Loucy (cell line): Measurements from ENCODE around the gene ERP44.
"Not testable (repeated sequence)": the region's sequence is repeated elsewhere in the genome, so short reads cannot be mapped to it uniquely, and the experiment has no call there.

Source experiments
- H2AFZ ChIP-seq: fragments of 200-600 bp; sonication (generic); 2 replicates; pipeline ENCODE4 v1.6.0; 2016; ENCODE audit warnings: antibody characterized with exemption, mild to moderate bottlenecking, low read length, moderate library complexity
- H3F3A ChIP-seq: fragments of 200-600 bp; 2 replicates; pipeline ENCODE4 v1.6.0; 2016; ENCODE audit warnings: antibody characterized with exemption, low read depth, mild to moderate bottlenecking
- H3K27me3 ChIP-seq: fragments of 200-600 bp; sonication (generic); 2 replicates; pipeline ENCODE4 v1.6.1; 2014; ENCODE audit warnings: low read length, mild to moderate bottlenecking; ENCODE audit not compliant: insufficient read depth, poor library complexity, severe bottlenecking
- H3K36me3 ChIP-seq: fragments of 200-600 bp; sonication (generic); 2 replicates; pipeline ENCODE4 v1.6.1; 2016; ENCODE audit warnings: low read length; ENCODE audit not compliant: insufficient read depth
- H3K4me1 ChIP-seq: fragments of 200-600 bp; sonication (generic); 2 replicates; pipeline ENCODE4 v1.5.1; 2014; ENCODE audit warnings: low read length, mild to moderate bottlenecking; ENCODE audit not compliant: insufficient read depth, poor library complexity, severe bottlenecking
- H3K4me2 ChIP-seq: fragments of 200-600 bp; sonication (generic); 2 replicates; pipeline ENCODE4 v1.6.0; 2014; ENCODE audit warnings: antibody characterized with exemption, low read length, low read depth, mild to moderate bottlenecking; ENCODE audit not compliant: poor library complexity, severe bottlenecking
- H3K4me3 ChIP-seq: fragments of 200-600 bp; sonication (generic); 2 replicates; pipeline ENCODE4 v1.5.1; 2014; ENCODE audit warnings: low read length, mild to moderate bottlenecking, mixed read lengths; ENCODE audit not compliant: poor library complexity, severe bottlenecking
- H3K79me2 ChIP-seq: fragments of 200-600 bp; sonication (generic); 2 replicates; pipeline ENCODE4 v1.6.1; 2014; ENCODE audit warnings: low read length; ENCODE audit not compliant: insufficient read depth
- H3K9ac ChIP-seq: fragments of 200-600 bp; sonication (generic); 2 replicates; pipeline ENCODE4 v1.6.0; 2014; ENCODE audit warnings: mild to moderate bottlenecking, low read depth, low read length, moderate library complexity; ENCODE audit not compliant: poor library complexity, severe bottlenecking
- H3K9me2 ChIP-seq: fragments of 200-600 bp; sonication (generic); replicated peaks from 2 replicates; pipeline ENCODE4 v1.6.1; 2016; ENCODE audit warnings: low read depth, low read length, mixed read lengths
- H3K9me3 ChIP-seq: fragments of 200-600 bp; sonication (generic); 2 replicates; pipeline ENCODE4 v1.6.1; 2014; ENCODE audit warnings: mild to moderate bottlenecking, antibody characterized with exemption, low read length, low read depth; ENCODE audit not compliant: insufficient read depth
- H4K20me1 ChIP-seq: fragments of 200-600 bp; sonication (generic); 2 replicates; pipeline ENCODE4 v1.6.0; 2014; ENCODE audit warnings: antibody characterized with exemption, low read length, mild to moderate bottlenecking; ENCODE audit not compliant: insufficient read depth, poor library complexity, severe bottlenecking
- CTCF ChIP-seq: fragments of 200-600 bp; sonication (generic); conservative IDR thresholded peaks from 2 replicates; pipeline ENCODE4 v1.5.1; 2014; ENCODE audit warnings: mild to moderate bottlenecking, antibody characterized with exemption, low read length
- EZH2phosphoT487 ChIP-seq: fragments of 200-600 bp; IDR thresholded peaks from 2 replicates; pipeline ENCODE4 v1.6.1; 2018; ENCODE audit warnings: antibody characterized with exemption, mild to moderate bottlenecking, moderate library complexity, borderline replicate concordance

ERP44 gene

GRCh38 chr9:100071271-100071670 is 27.5 kb downstream of the ERP44 start:
- Histone ChIP-seq H3K4me3 (no peak overlapping the region), H3K79me2 (peaks cover 49% of the 10 kb centered on the region), H3K4me2 (no peak overlapping the region), H3K27me3 (no peaks in the 10 kb centered on the region), H3K36me3 (no peaks in the 10 kb centered on the region), H4K20me1 (peaks cover 24% of the 10 kb centered on the region), H3K4me1 (peaks cover 23% of the 10 kb centered on the region), H3K9me2 (no peaks in the 10 kb centered on the region), H2AFZ (no peak overlapping the region), H3K9ac (no peak overlapping the region), H3K9me3 (no peaks in the 10 kb centered on the region), H3F3A (no peaks in the 10 kb centered on the region)
- TF ChIP-seq CTCF: no peak
- TF ChIP-seq EZH2phosphoT487: no peak

- H2AFZ ChIP-seq: no peak overlapping the region
- H3K36me3 ChIP-seq: no peaks in the 10 kb centered on the region
- no peaks in the 10 kb centered on the region for H3K9me3 ChIP-seq
- TF ChIP-seq CTCF (no peak), EZH2phosphoT487 (no peak)
- peaks cover 24% of the 10 kb centered on the region for H4K20me1 ChIP-seq
- H3K4me2 ChIP-seq: no peak overlapping the region
- H3K79me2 ChIP-seq: peaks cover 50% of the 10 kb centered on the region
- no peaks in the 10 kb centered on the region for H3F3A ChIP-seq
- no peak overlapping the region for H3K9ac ChIP-seq
- no peaks in the 10 kb centered on the region for H3K9me2 ChIP-seq
- H3K4me1 ChIP-seq: peaks cover 24% of the 10 kb centered on the region
- H3K27me3 ChIP-seq: no peaks in the 10 kb centered on the region
- no peak overlapping the region for H3K4me3 ChIP-seq
Observed at GRCh38 chr9:100070104-100071041, 28.4 kb downstream of the ERP44 start.

- H3K36me3 ChIP-seq, H3K27me3 ChIP-seq, H3K4me3 ChIP-seq, H2AFZ ChIP-seq, H3K4me2 ChIP-seq, H3K9me3 ChIP-seq, H3K9ac ChIP-seq, H3K9me2 ChIP-seq, H3F3A ChIP-seq: not testable (repeated sequence)
- H3K4me1 ChIP-seq: peaks cover 21% of the 10 kb centered on the region
- peaks cover 22% of the 10 kb centered on the region for H4K20me1 ChIP-seq
- peaks cover 38% of the 10 kb centered on the region for H3K79me2 ChIP-seq
Observed at GRCh38 chr9:100069068-100069467, 29.7 kb downstream of the ERP44 start.

- Histone ChIP-seq H3K79me2 (peaks cover 41% of the 10 kb centered on the region; the same call in 1 of the 2 replicates), H3K4me1 (peaks cover 19% of the 10 kb centered on the region), H4K20me1 (peaks cover 17% of the 10 kb centered on the region)
- not testable (repeated sequence) for H3K9me3 ChIP-seq, H3K9ac ChIP-seq, H3K9me2 ChIP-seq, H3K27me3 ChIP-seq, H3K4me2 ChIP-seq, H2AFZ ChIP-seq, H3F3A ChIP-seq, H3K36me3 ChIP-seq, H3K4me3 ChIP-seq
Observed at GRCh38 chr9:100067990-100068389, 30.8 kb downstream of the ERP44 start.
